Uterus (tissue), 4 donors: Measurements from ENCODE around the gene RGS7. TPM values are rescaled to one million over a fixed set of nuclear protein-coding genes. Genes with fewer than 3 reads are reported as not detected.

Experiments
- DNase-seq, 2 donors: peaks; one replicate each; pipeline ENCODE4 v3.0.0-alpha.2; 2019 to 2020
- H3K27ac ChIP-seq, 2 donors: fragments of 200-600 bp; sonication (generic); 1 replicate in 1 of 2; 2 replicates in 1 of 2; pipeline ENCODE4 v1.5.1; 2016 to 2018
- H3K27me3 ChIP-seq, 2 donors: fragments of 200-600 bp; sonication (generic); one replicate each; pipeline ENCODE4 v1.5.1; 2018 to 2019; ENCODE audit warnings: control low read depth in 1 of 2
- H3K36me3 ChIP-seq, 2 donors: fragments of 200-600 bp; sonication (generic); one replicate each; pipeline ENCODE4 v1.5.1; 2019; ENCODE audit warnings: control low read depth in 1 of 2
- H3K4me1 ChIP-seq, 2 donors: fragments of 200-600 bp; sonication (generic); one replicate each; pipeline ENCODE4 v1.5.1; 2018 to 2019; ENCODE audit warnings: control low read depth in 1 of 2
- H3K4me3 ChIP-seq, 2 donors: fragments of 200-600 bp; sonication (generic); 1 replicate in 1 of 2; 2 replicates in 1 of 2; pipeline ENCODE4 v1.5.1; 2018 to 2019; ENCODE audit warnings: mild to moderate bottlenecking in 1 of 2
- H3K9me3 ChIP-seq, 2 donors: fragments of 200-600 bp; sonication (generic); one replicate each; pipeline ENCODE4 v1.5.1; 2019; ENCODE audit warnings: control low read depth in 1 of 2
- POLR2A ChIP-seq, 2 donors: fragments of 450-650 bp; IDR thresholded peaks; one replicate each; pipeline ENCODE4 v1.6.1; 2016; ENCODE audit warnings: antibody characterized with exemption in 2 of 2, mild to moderate bottlenecking in 1 of 2, moderate library complexity in 1 of 2
- intact Hi-C: fragments of 100-400 bp; cut with DNase I; formaldehyde crosslinking; loops from one replicate; pipeline ENCODE4 v1.15.1; 2023; ENCODE audit warnings: low total_unique reads
- total RNA-seq, 4 donors: library from RNA; depleted of rRNA in 3 of 4; stranded (reverse); fragments of >200 nt in 3 of 4; gene quantifications; one replicate each; pipeline versions ENCODE4 v1.1.0 to v1.2.4, GENCODE V29; 2014 to 2023
- TF ChIP-seq, protein P1 (sequence below), 4 experiments: fragments of 200-600 bp in 2 of 4; fragments of 450-650 bp in 2 of 4; sonication (generic) in 2 of 4; IDR thresholded peaks; one replicate each; pipeline ENCODE4 v1.5.1; 2016 to 2019; ENCODE audit warnings: antibody characterized with exemption in 4 of 4, mild to moderate bottlenecking in 2 of 4, moderate library complexity in 1 of 4
- donor health status: DM: yes; HTN: yes; CAD: no.

Gene RGS7
- total RNA-seq, 4 donors from 2014 or later: 0.62 TPM; not detected in 3

GRCh38 chr1:240827786-240828185 is 529.2 kb downstream of the RGS7 start:
- Histone ChIP-seq H3K27ac (no peak overlapping the region), H3K36me3 (no peaks in the 10 kb centered on the region), H3K4me3 (no peak overlapping the region), H3K27me3 (no peaks in the 10 kb centered on the region), H3K9me3 (no peaks in the 10 kb centered on the region), H3K4me1 (no peaks in the 10 kb centered on the region)
- intact Hi-C loops: no loop called here
- no peak for DNase-seq
- no peak for TF ChIP-seq POLR2A (IDR thresholded peaks at IDR 0.05)
- TF ChIP-seq, protein P1, sequence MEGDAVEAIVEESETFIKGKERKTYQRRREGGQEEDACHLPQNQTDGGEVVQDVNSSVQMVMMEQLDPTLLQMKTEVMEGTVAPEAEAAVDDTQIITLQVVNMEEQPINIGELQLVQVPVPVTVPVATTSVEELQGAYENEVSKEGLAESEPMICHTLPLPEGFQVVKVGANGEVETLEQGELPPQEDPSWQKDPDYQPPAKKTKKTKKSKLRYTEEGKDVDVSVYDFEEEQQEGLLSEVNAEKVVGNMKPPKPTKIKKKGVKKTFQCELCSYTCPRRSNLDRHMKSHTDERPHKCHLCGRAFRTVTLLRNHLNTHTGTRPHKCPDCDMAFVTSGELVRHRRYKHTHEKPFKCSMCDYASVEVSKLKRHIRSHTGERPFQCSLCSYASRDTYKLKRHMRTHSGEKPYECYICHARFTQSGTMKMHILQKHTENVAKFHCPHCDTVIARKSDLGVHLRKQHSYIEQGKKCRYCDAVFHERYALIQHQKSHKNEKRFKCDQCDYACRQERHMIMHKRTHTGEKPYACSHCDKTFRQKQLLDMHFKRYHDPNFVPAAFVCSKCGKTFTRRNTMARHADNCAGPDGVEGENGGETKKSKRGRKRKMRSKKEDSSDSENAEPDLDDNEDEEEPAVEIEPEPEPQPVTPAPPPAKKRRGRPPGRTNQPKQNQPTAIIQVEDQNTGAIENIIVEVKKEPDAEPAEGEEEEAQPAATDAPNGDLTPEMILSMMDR (IDR thresholded peaks at IDR 0.05): no peak

GRCh38 chr1:240824238-240824637 is 532.8 kb downstream of the RGS7 start:
- no peak for TF ChIP-seq POLR2A (IDR thresholded peaks at IDR 0.05)
- TF ChIP-seq, protein P1 (IDR thresholded peaks at IDR 0.05): no peak
- Histone ChIP-seq H3K4me3 (no peak overlapping the region), H3K9me3 (no peaks in the 10 kb centered on the region), H3K4me1 (no peaks in the 10 kb centered on the region), H3K27ac (no peak overlapping the region), H3K27me3 (no peaks in the 10 kb centered on the region), H3K36me3 (no peaks in the 10 kb centered on the region)
- intact Hi-C loops: no loop called here
- DNase-seq: no peak

GRCh38 chr1:240823357-240823756 is 533.6 kb downstream of the RGS7 start:
- Histone ChIP-seq H3K27me3 (no peaks in the 10 kb centered on the region), H3K27ac (no peak overlapping the region), H3K36me3 (no peaks in the 10 kb centered on the region), H3K4me3 (no peak overlapping the region), H3K9me3 (no peaks in the 10 kb centered on the region), H3K4me1 (no peaks in the 10 kb centered on the region)
- intact Hi-C loops: no loop called here
- DNase-seq: no peak
- TF ChIP-seq, protein P1 (IDR thresholded peaks at IDR 0.05): no peak
- TF ChIP-seq POLR2A (IDR thresholded peaks at IDR 0.05): no peak

- TF ChIP-seq POLR2A (IDR thresholded peaks at IDR 0.05): no peak
- TF ChIP-seq, protein P1 (IDR thresholded peaks at IDR 0.05): no peak
- intact Hi-C loops: no loop called here
- no peak overlapping the region for H3K27ac ChIP-seq
- no peaks in the 10 kb centered on the region for H3K36me3 ChIP-seq
- H3K27me3 ChIP-seq: no peaks in the 10 kb centered on the region
- H3K9me3 ChIP-seq: no peaks in the 10 kb centered on the region
- DNase-seq: no peak
- no peak overlapping the region for H3K4me3 ChIP-seq
- no peaks in the 10 kb centered on the region for H3K4me1 ChIP-seq
Observed at GRCh38 chr1:240821925-240822324, 535.1 kb downstream of the RGS7 start.

GRCh38 chr1:240820816-240821215 is 536.2 kb downstream of the RGS7 start:
- intact Hi-C loops: no loop called here
- no peaks in the 10 kb centered on the region for H3K9me3 ChIP-seq
- DNase-seq: no peak
- H3K27ac ChIP-seq: no peak overlapping the region
- no peaks in the 10 kb centered on the region for H3K36me3 ChIP-seq
- TF ChIP-seq, protein P1 (IDR thresholded peaks at IDR 0.05): no peak
- no peak for TF ChIP-seq POLR2A (IDR thresholded peaks at IDR 0.05)
- no peaks in the 10 kb centered on the region for H3K27me3 ChIP-seq
- no peak overlapping the region for H3K4me3 ChIP-seq
- H3K4me1 ChIP-seq: no peaks in the 10 kb centered on the region
